GM18507 (cell line): ENCODE data around the gene TMEM164.
"Not testable (repeated sequence)": the region's sequence is repeated elsewhere in the genome, so short reads cannot be mapped to it uniquely, and the experiment has no call there.

Experiments
- DNase-seq: peaks from one replicate; pipeline ENCODE4 v3.0.0; 2011; ENCODE audit warnings: low read depth; ENCODE audit not compliant: insufficient read length; ENCODE audit errors: extremely low spot score
- FAIRE-seq: peaks from 2 replicates; lab custom pipeline; 2011; peaks lifted over from hg19 to GRCh38; lab: Jason Lieb, UNC

The TMEM164 gene

GRCh38 chrX:110002300-110003166 is at the start of gene TMEM164:
Gene TMEM164, plus strand, starts transcription at chrX:110003114. Its CDS starts 661 bp downstream, at chrX:110003775.
- DNase-seq (peak; percentile 45), FAIRE-seq (peak; percentile 97)

GRCh38 chrX:109954333-109954732 is 48.6 kb upstream of the TMEM164 start:
- FAIRE-seq (no peak), DNase-seq (no peak)

GRCh38 chrX:109954955-109955354 is 48.0 kb upstream of the TMEM164 start:
- DNase-seq (no peak), FAIRE-seq (no peak)

DNA sequence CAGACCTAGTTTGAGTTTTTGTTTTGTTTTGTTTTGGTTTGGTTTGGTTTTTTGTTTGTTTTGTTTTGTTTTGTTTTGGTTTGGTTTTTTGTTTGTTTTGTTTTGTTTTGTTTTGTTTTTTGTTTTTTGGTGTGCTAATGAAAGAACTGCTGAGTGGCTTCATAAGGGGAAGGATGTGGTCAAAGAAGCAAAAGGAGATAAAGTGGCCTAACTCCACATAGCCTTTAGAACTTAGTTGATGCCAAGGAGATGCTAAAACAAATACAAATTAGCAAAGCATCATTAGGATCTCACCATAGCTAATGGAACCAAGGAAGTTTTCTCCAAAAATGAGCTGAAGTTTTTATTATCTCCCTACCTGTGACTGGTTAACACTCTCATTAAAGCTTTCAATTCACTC is 44.6 kb upstream of the TMEM164 start:
- peak; percentile 73 for FAIRE-seq
- DNase-seq: no peak

DNA sequence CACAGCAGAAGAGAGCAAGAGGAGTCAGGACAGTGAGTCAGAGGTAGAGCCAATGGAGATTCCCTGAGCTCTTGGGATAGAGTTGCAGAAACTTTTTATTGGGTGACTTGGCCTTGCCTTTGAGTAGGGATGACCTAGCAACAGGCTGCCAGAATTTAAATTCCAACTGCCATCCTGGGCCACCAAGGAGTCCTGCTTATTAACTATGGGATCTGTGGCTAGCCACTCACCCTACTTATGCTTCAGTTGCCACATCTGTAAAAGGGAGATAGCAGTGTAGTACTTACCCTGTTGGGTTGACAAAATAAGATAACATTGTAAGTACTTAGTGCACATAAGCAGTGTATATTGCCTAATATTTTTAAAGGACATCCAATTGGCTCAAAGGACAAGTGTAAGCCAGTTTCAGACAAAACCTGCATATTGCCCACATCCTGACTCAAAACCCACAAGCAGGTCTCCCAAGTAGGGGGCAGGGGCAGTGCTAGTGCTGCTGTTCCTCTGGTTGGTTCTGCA is 43.5 kb upstream of the TMEM164 start:
- FAIRE-seq (no peak), DNase-seq (no peak)

DNA sequence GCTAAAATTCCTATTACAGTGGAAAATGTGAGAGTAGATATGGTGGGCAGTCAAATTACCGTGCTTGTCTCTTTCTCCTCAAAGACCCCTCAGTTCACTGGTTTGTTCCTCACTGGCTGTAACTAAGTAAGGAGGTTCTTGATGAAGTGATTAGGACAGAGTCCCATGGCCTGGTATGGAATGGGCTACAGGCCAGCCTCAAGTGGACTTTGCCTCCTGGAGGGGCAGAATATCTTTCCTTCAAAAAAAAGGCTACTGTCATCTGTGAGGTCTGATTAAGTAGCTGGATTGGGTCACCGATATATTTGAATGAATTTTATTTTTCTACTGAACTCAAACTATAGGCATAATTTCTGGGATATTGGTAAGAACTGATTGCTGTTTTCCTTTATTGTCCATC is 38.5 kb upstream of the TMEM164 start:
- FAIRE-seq: no peak
- no peak for DNase-seq

DNA sequence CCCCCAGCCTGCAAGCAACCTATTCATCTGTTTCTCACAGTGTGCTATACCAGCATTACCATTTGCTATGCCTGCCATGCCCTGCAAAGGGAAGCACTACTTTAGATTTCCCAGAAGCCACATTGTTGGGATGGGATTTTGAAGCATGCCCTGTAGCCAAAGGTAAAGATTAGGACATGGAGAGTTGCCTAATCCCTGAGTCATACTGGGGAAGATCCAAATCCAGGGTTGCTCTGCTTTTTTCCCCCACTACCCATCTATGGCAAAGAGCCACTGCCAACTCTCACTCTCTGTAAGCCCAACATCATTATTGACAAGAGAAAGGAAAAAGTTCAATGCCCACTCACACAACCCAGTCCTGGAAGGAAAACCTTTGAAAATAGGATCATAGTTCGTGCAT is 36.7 kb upstream of the TMEM164 start:
- no peak for FAIRE-seq
- DNase-seq: no peak

GRCh38 chrX:109967156-109967555 is 35.8 kb upstream of the TMEM164 start:
- DNase-seq (no peak), FAIRE-seq (no peak)

- not testable (repeated sequence) for FAIRE-seq, DNase-seq
Measured at GRCh38 chrX:109970841-109971240, 32.1 kb upstream of the TMEM164 start.

DNA sequence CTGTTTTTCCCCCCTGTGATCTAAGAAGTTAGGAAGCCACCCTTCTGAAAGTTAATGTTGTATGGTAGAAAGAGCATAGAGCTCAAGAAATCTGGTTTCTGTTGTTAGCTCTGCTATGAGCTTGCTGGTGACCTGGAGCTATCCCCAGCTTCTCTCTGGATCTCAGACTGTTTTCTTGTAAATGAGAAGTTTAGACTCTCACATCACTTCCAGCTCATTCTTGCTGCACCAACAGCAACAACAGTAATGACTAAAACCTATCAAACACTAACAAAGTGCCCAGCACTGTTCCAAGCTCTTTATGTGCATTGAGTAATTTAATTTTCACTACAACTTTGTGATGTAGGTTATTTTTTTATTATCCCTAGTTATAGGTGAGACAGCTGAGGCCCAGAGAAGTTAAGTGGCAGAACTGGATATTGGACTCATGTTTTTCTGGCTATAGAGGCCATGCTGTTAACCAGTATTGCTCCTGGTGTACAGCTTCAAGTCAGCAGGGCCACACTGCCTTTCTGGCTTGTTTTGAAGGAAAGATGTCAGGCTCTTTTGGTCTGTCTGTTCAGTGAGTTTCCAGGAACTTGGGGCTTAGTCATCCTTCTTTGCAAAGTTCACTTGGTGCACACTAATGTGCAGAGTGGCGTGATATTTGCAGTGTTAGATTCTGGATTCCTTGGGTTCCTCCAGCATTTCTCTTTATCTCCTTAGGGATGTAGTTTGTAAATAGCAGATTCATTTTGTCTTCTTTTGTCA is 27.8 kb upstream of the TMEM164 start:
- DNase-seq (no peak), FAIRE-seq (no peak)

- not testable (repeated sequence) for FAIRE-seq, DNase-seq
Measured at GRCh38 chrX:109985210-109985609, 17.7 kb upstream of the TMEM164 start.

- DNase-seq (no peak), FAIRE-seq (no peak)
Measured at GRCh38 chrX:109987884-109988283, 15.0 kb upstream of the TMEM164 start.

DNA sequence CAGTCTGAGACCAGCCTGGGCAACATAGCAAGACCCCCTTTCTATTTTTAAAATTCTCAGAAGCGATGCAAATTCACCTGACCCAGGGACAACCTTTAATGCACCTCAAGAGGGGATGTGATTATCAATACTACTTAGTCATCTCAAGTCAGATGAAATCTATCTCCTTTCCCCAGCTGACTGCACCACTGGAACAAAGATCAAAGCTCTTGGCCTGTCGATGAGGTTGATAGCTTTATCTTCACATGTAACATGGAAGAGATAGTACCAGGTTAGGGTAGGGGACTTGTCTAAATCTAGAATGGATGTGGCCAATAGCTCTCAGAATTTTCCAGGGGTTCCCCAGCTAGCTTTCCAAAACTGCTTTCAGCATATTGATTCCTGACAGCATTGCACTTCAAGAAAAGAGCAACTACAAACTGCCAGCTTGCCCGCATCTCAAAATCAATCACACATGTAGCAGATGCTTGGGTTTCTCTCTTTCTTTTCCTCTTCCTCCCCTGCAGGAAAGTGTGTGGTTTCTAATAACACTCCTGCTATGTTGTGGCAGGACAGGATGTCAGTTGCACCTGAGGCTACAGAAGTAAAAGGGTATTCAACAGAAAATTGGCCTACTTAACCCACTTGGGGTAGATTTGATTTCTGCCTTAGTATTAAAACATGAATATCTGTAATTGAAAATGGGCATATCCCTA is 12.2 kb upstream of the TMEM164 start:
- FAIRE-seq (peak; percentile 73), DNase-seq (no peak)

GRCh38 chrX:109992203-109992602 is 10.7 kb upstream of the TMEM164 start:
- FAIRE-seq (no peak), DNase-seq (no peak)

GRCh38 chrX:109995155-109995554 is 7.8 kb upstream of the TMEM164 start:
- DNase-seq: no peak
- FAIRE-seq: no peak

GRCh38 chrX:109997786-109998452 is 5.0 kb upstream of the TMEM164 start:
- FAIRE-seq: no peak
- DNase-seq: no peak

GRCh38 chrX:110000000-110000399 is 2.9 kb upstream of the TMEM164 start:
- DNase-seq (no peak), FAIRE-seq (no peak)

DNA sequence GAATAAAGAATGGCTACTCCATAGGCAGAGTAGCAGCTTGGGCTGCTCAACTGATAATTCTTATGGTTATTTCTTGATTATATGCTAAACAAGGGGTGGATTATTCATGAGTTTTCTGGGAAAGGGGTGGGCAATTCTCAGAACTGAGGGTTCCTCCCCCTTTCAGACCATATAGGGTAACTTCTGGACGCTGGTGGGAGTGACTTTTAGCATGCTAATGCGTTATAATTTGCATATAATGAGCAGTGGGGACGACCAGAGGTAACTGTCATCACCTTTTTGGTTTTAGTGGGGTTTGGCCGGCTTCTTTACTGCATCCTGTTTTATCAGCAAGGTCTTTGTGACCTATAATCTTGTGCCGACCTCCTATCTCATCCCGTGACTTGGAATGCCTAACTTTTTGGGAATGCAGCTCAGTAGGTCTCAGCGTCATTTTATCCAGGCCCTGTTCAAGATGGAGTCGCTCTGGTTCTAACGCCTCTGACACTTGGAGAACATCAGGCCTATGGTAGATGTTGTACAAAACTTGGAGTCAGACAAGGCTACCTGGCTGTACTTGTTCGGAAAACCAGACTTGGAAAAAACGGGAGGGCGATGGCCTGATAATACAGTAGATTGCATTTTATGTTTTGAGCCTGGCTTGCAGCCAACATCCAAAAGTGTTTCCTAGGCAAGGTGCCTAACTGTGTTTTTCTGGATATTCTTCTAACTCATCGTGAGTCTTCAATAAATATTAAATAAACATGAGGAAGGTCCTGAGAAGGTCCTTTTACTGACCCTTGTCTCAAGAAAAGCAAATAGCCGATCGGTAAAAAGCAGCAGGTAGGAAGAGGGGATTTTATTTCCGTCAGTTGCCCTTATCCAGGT is 1.8 kb upstream of the TMEM164 start:
- no peak for DNase-seq
- FAIRE-seq: no peak
